GM12872 (cell line): ENCODE data around the gene C1orf21.

ENCODE experiments used
- CTCF ChIP-seq: IDR thresholded peaks from 3 replicates; pipeline ENCODE4 v1.5.1; 2011; ENCODE audit warnings: low read depth, mild to moderate bottlenecking, low read length, moderate library complexity; ENCODE audit not compliant: insufficient read depth

The C1orf21 gene

GRCh38 chr1:184489908-184490307, 103.1 kb downstream of the C1orf21 start:
- TF ChIP-seq CTCF = no peak

GRCh38 chr1:184492536-184492935, 105.7 kb downstream of the C1orf21 start:
- no peak for TF ChIP-seq CTCF

- no peak for TF ChIP-seq CTCF
Observed at GRCh38 chr1:184493987-184494388, 107.2 kb downstream of the C1orf21 start.

GRCh38 chr1:184494929-184495328, 108.1 kb downstream of the C1orf21 start:
- TF ChIP-seq CTCF = no peak

- TF ChIP-seq CTCF = no peak
Observed at GRCh38 chr1:184497959-184498723, 111.3 kb downstream of the C1orf21 start.

- TF ChIP-seq CTCF = no peak
Observed at GRCh38 chr1:184499616-184500015, 112.8 kb downstream of the C1orf21 start.

- TF ChIP-seq CTCF = no peak
Observed at GRCh38 chr1:184502161-184502560, 115.3 kb downstream of the C1orf21 start.
